A549 (cell line): Measurements from ENCODE around the gene DUS2. TPM values are rescaled to one million over a fixed set of nuclear protein-coding genes. Genes with fewer than 3 reads are reported as not detected.
"Not testable (repeated sequence)": the region's sequence is repeated elsewhere in the genome, so short reads cannot be mapped to it uniquely, and the experiment has no call there.

Experiments
- ATAC-seq, 2 experiments: fragments of 200-7000 bp in 1 of 2; fragments of >200 bp in 1 of 2; cut with Nextera tagmentation in 1 of 2; cut with Tn5 transposase in 1 of 2; 3 replicates each; pipeline versions ENCODE4 v1.8.0 to v1.9.1; 2018 to 2020; ENCODE audit warnings: mild to moderate bottlenecking in 1 of 2, moderate library complexity in 1 of 2
- CTCF ChIA-PET: fragments of 300-600 bp; sonication (Branson Sonifier 250); formaldehyde crosslinking; extraction: SDS; loops from one replicate; lab custom pipeline; 2021; ENCODE audit warnings: antibody characterized with exemption, inconsistent platforms; lab: Yijun Ruan, JAX
- POLR2A ChIA-PET: fragments of 350-600 bp; formaldehyde crosslinking; extraction: SDS; loops from one replicate; lab custom pipeline; 2021; ENCODE audit warnings: antibody characterized with exemption, inconsistent platforms; lab: Yijun Ruan, JAX
- DNase-seq, 2 experiments: peaks; one replicate each; pipeline versions ENCODE4 v3.0.0 to v3.0.0-alpha.2; 2011 to 2016; ENCODE audit warnings: low read depth in 1 of 2, low spot score in 1 of 2
- FAIRE-seq: peaks from 2 replicates; lab custom pipeline; 2011; peaks lifted over from hg19 to GRCh38; lab: Jason Lieb, UNC
- H3K27ac ChIP-seq, 2 experiments: fragments of >200 bp; sonication (Bioruptor Twin); formaldehyde crosslinking; 3 replicates each; pipeline ENCODE4 v1.5.1; 2016 to 2017
- H3K4me1 ChIP-seq: fragments of >200 bp; sonication (Bioruptor Twin); formaldehyde crosslinking; 3 replicates; pipeline ENCODE4 v1.6.1; 2016
- H3K4me2 ChIP-seq: fragments of >200 bp; sonication (Bioruptor Twin); formaldehyde crosslinking; 3 replicates; pipeline ENCODE4 v1.6.1; 2016
- H3K4me3 ChIP-seq: fragments of >200 bp; sonication (Bioruptor Twin); formaldehyde crosslinking; 3 replicates; pipeline ENCODE4 v1.5.1; 2016
- H3K9me3 ChIP-seq: fragments of >200 bp; sonication (Bioruptor Twin); formaldehyde crosslinking; 3 replicates; pipeline ENCODE4 v1.6.1; 2016
- ATOH8 ChIP-seq: fragments of 250-450 bp; sonication (Bioruptor Pico); IDR thresholded peaks from 2 replicates; pipeline ENCODE4 v1.5.0; 2020; ENCODE audit warnings: low read depth, mild to moderate bottlenecking, moderate library complexity
- BHLHE40 ChIP-seq: IDR thresholded peaks from 2 replicates; pipeline ENCODE4 v1.6.1; 2012; ENCODE audit warnings: low read depth, low read length, inconsistent platforms
- E2F6 ChIP-seq: IDR thresholded peaks from 2 replicates; pipeline ENCODE4 v1.6.1; 2012; ENCODE audit warnings: low read depth, borderline replicate concordance
- EHF ChIP-seq: fragments of 250-450 bp; sonication (Bioruptor Pico); IDR thresholded peaks from 2 replicates; pipeline ENCODE4 v1.5.0; 2020; ENCODE audit warnings: mild to moderate bottlenecking
- FOXS1 ChIP-seq: fragments of 250-450 bp; sonication (Bioruptor Pico); IDR thresholded peaks from 2 replicates; pipeline ENCODE4 v1.5.0; 2020; ENCODE audit warnings: mild to moderate bottlenecking, moderate library complexity
- HDAC2 ChIP-seq: fragments of 200-600 bp; sonication (generic); IDR thresholded peaks from 2 replicates; pipeline ENCODE4 v1.6.1; 2016
- HES2 ChIP-seq: fragments of >200 bp; sonication (Bioruptor Twin); formaldehyde crosslinking; IDR thresholded peaks from 2 replicates; pipeline ENCODE4 v1.6.1; 2016
- HMGXB4 ChIP-seq: fragments of 250-450 bp; sonication (Bioruptor Pico); IDR thresholded peaks from 2 replicates; pipeline ENCODE4 v1.5.0; 2021; ENCODE audit warnings: mild to moderate bottlenecking, moderate library complexity, borderline replicate concordance
- HOXB13 ChIP-seq: fragments of 250-450 bp; sonication (Bioruptor Pico); IDR thresholded peaks from 2 replicates; pipeline ENCODE4 v1.5.0; 2020; ENCODE audit warnings: low read depth, mild to moderate bottlenecking, moderate library complexity
- HOXB5 ChIP-seq: fragments of 250-450 bp; sonication (Bioruptor Pico); IDR thresholded peaks from 2 replicates; pipeline ENCODE4 v1.5.0; 2020; ENCODE audit warnings: mild to moderate bottlenecking, moderate library complexity
- JUN ChIP-seq, 2 experiments: fragments of >200 bp; sonication (Bioruptor Twin); formaldehyde crosslinking; IDR thresholded peaks; 2 replicates in 1 of 2; 3 replicates in 1 of 2; pipeline ENCODE4 v1.6.1; 2016 to 2017
- JUNB ChIP-seq: fragments of >200 bp; sonication (Bioruptor Twin); formaldehyde crosslinking; IDR thresholded peaks from 2 replicates; pipeline ENCODE4 v1.6.1; 2016
- KDM1A ChIP-seq: fragments of 200-600 bp; sonication (generic); IDR thresholded peaks from 2 replicates; pipeline ENCODE4 v1.6.1; 2016; ENCODE audit warnings: low read depth, mild to moderate bottlenecking
- MAFK ChIP-seq: fragments of 450-650 bp; IDR thresholded peaks from 2 replicates; pipeline ENCODE4 v1.6.1; 2014; ENCODE audit not compliant: partially characterized antibody
- MYC ChIP-seq: IDR thresholded peaks from 2 replicates; pipeline ENCODE4 v1.6.1; 2012; ENCODE audit warnings: mild to moderate bottlenecking, inconsistent platforms, low read length, improper control_type of control experiment, borderline replicate concordance
- NPAS2 ChIP-seq: fragments of 250-450 bp; sonication (Bioruptor Pico); IDR thresholded peaks from 2 replicates; pipeline ENCODE4 v1.8.0; 2022; ENCODE audit warnings: mild to moderate bottlenecking, moderate library complexity, borderline replicate concordance
- NR3C1 ChIP-seq: fragments of >200 bp; sonication (Bioruptor Twin); formaldehyde crosslinking; IDR thresholded peaks from 3 replicates; pipeline ENCODE4 v1.6.1; 2017
- PBX3 ChIP-seq: IDR thresholded peaks from 2 replicates; pipeline ENCODE4 v1.6.1; 2012
- RARB ChIP-seq: fragments of 250-450 bp; sonication (Bioruptor Pico); IDR thresholded peaks from 2 replicates; pipeline ENCODE4 v1.8.0; 2021; ENCODE audit warnings: mild to moderate bottlenecking, moderate library complexity
- RNF2 ChIP-seq: fragments of 200-600 bp; sonication (generic); IDR thresholded peaks from 2 replicates; pipeline ENCODE4 v1.6.1; 2016; ENCODE audit warnings: low read depth, mild to moderate bottlenecking, antibody characterized with exemption, moderate library complexity, borderline replicate concordance
- SMC3 ChIP-seq: fragments of >200 bp; sonication (Bioruptor Twin); formaldehyde crosslinking; IDR thresholded peaks from 3 replicates; pipeline ENCODE4 v1.6.1; 2018; ENCODE audit warnings: inconsistent platforms
- SREBF2 ChIP-seq: fragments of 450-650 bp; IDR thresholded peaks from 2 replicates; pipeline ENCODE4 v1.6.1; 2014; ENCODE audit warnings: mild to moderate bottlenecking, moderate library complexity
- ZFP36 ChIP-seq: fragments of 450-650 bp; IDR thresholded peaks from 2 replicates; pipeline ENCODE4 v1.6.1; 2014; ENCODE audit warnings: borderline replicate concordance; ENCODE audit not compliant: partially characterized antibody
- ZNF302 ChIP-seq: fragments of 250-450 bp; sonication (Bioruptor Pico); IDR thresholded peaks from 2 replicates; pipeline ENCODE4 v1.9.0; 2021; ENCODE audit warnings: inconsistent platforms, mild to moderate bottlenecking, moderate library complexity
- WGBS: methylation state at CpG from one replicate; pipeline ENCODE4 v1.1.6; 2017; ENCODE audit errors: missing lambda C conversion rate; 5-methylcytosine and 5-hydroxymethylcytosine counted together
- polyA plus RNA-seq, 4 experiments: library from polyadenylated mRNA; depleted of rRNA in 3 of 4; stranded (reverse); fragments of >200 nt; fragmentation: RNase III in 1 of 4; extraction: RNeasy Plus Mini Kit Qiagen cat#74134 plus additional on column Dnase treatment in 1 of 4; gene quantifications; 2 replicates in 3 of 4; 3 replicates in 1 of 4; pipeline ENCODE4 v1.2.3, GENCODE V29; 2011 to 2017

DUS2 gene
- polyA plus RNA-seq, 2 of the 4 experiments (the other 2 are of a cell fraction) = 20.8 to 21.5 TPM

- POLR2A ChIA-PET = no interaction called here
- 93% methylated on average over 4 of the region's 4 CpGs for WGBS
- no peak overlapping the region for H3K4me2 ChIP-seq
- CTCF ChIA-PET = interaction anchor here (1.2 kb wide), 1 partner anchor 60 kb away, joined by 3 read pairs; no protein-coding TSS in a partner anchor
- DNase-seq (no peak), FAIRE-seq (no peak), ATAC-seq (no peak)
- H3K9me3 ChIP-seq = peaks cover 7% of the 10 kb centered on the region
- H3K27ac ChIP-seq = no peak overlapping the region
- no peak for TF ChIP-seq JUNB
- TF ChIP-seq FOXS1 (CRISPR knock-in tag) = no peak
- TF ChIP-seq HMGXB4 (CRISPR knock-in tag) = no peak
- TF ChIP-seq JUN (IDR thresholded peaks at IDR 0.05) = no peak
- no peak for TF ChIP-seq NR3C1
- no peak for TF ChIP-seq EHF
- no peak for TF ChIP-seq RNF2
- TF ChIP-seq RARB = no peak
- no peak for TF ChIP-seq KDM1A
- no peak for TF ChIP-seq SMC3
- TF ChIP-seq ZFP36 = no peak
- no peak for TF ChIP-seq BHLHE40
- no peak for TF ChIP-seq HOXB5 (CRISPR knock-in tag)
- TF ChIP-seq ZNF302 (CRISPR knock-in tag) = no peak
- no peak for TF ChIP-seq HES2
- no peak for TF ChIP-seq SREBF2
- no peak overlapping the region for H3K4me3 ChIP-seq
- peaks cover 6% of the 10 kb centered on the region; the same call in 1 of the 3 replicates for H3K4me1 ChIP-seq
These were observed 77.4 kb downstream of the DUS2 start for GRCh38 chr16:68100488-68100887.

- CTCF ChIA-PET = no interaction called here
- Histone ChIP-seq H3K9me3 (peaks cover 26% of the 10 kb centered on the region), H3K4me1 (no peaks in the 10 kb centered on the region), H3K4me3 (no peak overlapping the region), H3K4me2 (no peak overlapping the region), H3K27ac (no peak overlapping the region)
- no peak for TF ChIP-seq HDAC2
- TF ChIP-seq ZNF302 (CRISPR knock-in tag) = no peak
- no peak for TF ChIP-seq HOXB13 (CRISPR knock-in tag)
- no peak for TF ChIP-seq HMGXB4 (CRISPR knock-in tag)
- no peak for TF ChIP-seq KDM1A
- TF ChIP-seq PBX3 = no peak
- no peak for TF ChIP-seq ATOH8
- TF ChIP-seq MAFK = no peak
- no peak for TF ChIP-seq MYC
- no peak for TF ChIP-seq NPAS2 (CRISPR knock-in tag)
- no peak for TF ChIP-seq RNF2
- TF ChIP-seq HOXB5 (CRISPR knock-in tag) = no peak
- no peak for TF ChIP-seq E2F6
- no peak for FAIRE-seq
- DNase-seq = no peak
- WGBS = 82% methylated on average over 3 of the region's 3 CpGs
- ATAC-seq = no peak
- POLR2A ChIA-PET = no interaction called here
These were observed 82.5 kb downstream of the DUS2 start for GRCh38 chr16:68105611-68106010.

GRCh38 chr16:68107230-68107928 is 84.3 kb downstream of the DUS2 start:
- H3K9me3 ChIP-seq = peaks cover 26% of the 10 kb centered on the region
- CTCF ChIA-PET = interaction anchor here (0.6 to 1.0 kb wide), 2 partner anchors 8 to 229 kb away, joined by 3 read pairs; no protein-coding TSS in a partner anchor
- DNase-seq, H3K4me3 ChIP-seq, H3K4me1 ChIP-seq, ATAC-seq, POLR2A ChIA-PET, H3K4me2 ChIP-seq, FAIRE-seq, H3K27ac ChIP-seq: not testable (repeated sequence)
- 92% methylated on average over 9 of the region's 9 CpGs for WGBS

- 95% methylated on average over 5 of the region's 5 CpGs for WGBS
- peaks cover 26% of the 10 kb centered on the region for H3K9me3 ChIP-seq
- H3K4me1 ChIP-seq, DNase-seq, H3K4me3 ChIP-seq, H3K4me2 ChIP-seq, H3K27ac ChIP-seq, ATAC-seq, FAIRE-seq, POLR2A ChIA-PET: not testable (repeated sequence)
- CTCF ChIA-PET = interaction anchor here (0.6 to 2.0 kb wide), 3 partner anchors 15 to 161 kb away, joined by 3 to 10 read pairs (median 3); no protein-coding TSS in a partner anchor
These were observed 86.1 kb downstream of the DUS2 start for GRCh38 chr16:68109156-68109555.
